HG03066 (cell line): ENCODE data around the gene GRK4.
"Not testable (repeated sequence)": the region's sequence is repeated elsewhere in the genome, so short reads cannot be mapped to it uniquely, and the experiment has no call there.

Source experiments
- ATAC-seq: cut with Tn5 transposase; IDR thresholded peaks from one replicate; pipeline ENCODE4 v1.9.1; 2021; ENCODE audit warnings: low read depth; ENCODE audit not compliant: unreplicated experiment

Gene GRK4

GRCh38 chr4:2954358-2955185, 8.8 kb upstream of the GRK4 start:
- no peak for ATAC-seq

GRCh38 chr4:2955186-2956044, 8.0 kb upstream of the GRK4 start:
- ATAC-seq: not testable (repeated sequence)

- no peak for ATAC-seq
Observed at GRCh38 chr4:2958446-2958845, 4.9 kb upstream of the GRK4 start.

GRCh38 chr4:2960450-2960849, 2.9 kb upstream of the GRK4 start:
- ATAC-seq: not testable (repeated sequence)

- ATAC-seq: no peak
Observed at GRCh38 chr4:2961421-2961810, 2.0 kb upstream of the GRK4 start.

- ATAC-seq: no peak
Observed at GRCh38 chr4:2961811-2962441, 1.4 kb upstream of the GRK4 start.

GRCh38 chr4:2962614-2963174, 677 bp upstream of the GRK4 start:
- peak; percentile 16 for ATAC-seq

GRCh38 chr4:2963966-2964471, 648 bp downstream of the GRK4 start:
- ATAC-seq: peak; percentile 17

GRCh38 chr4:2964706-2965258, 1.4 kb downstream of the GRK4 start:
- no peak for ATAC-seq

- ATAC-seq: no peak
Observed at GRCh38 chr4:2965262-2965661, 1.9 kb downstream of the GRK4 start.

GRCh38 chr4:2968381-2968780, 5.0 kb downstream of the GRK4 start:
- ATAC-seq: no peak

GRCh38 chr4:2971275-2971674, 7.9 kb downstream of the GRK4 start:
- ATAC-seq: no peak

GRCh38 chr4:2977211-2978088, 14.1 kb downstream of the GRK4 start:
- no peak for ATAC-seq

- no peak for ATAC-seq
Observed at GRCh38 chr4:2981256-2981819, 18.0 kb downstream of the GRK4 start.

- no peak for ATAC-seq
Observed at GRCh38 chr4:2982012-2982411, 18.6 kb downstream of the GRK4 start.

- ATAC-seq: not testable (repeated sequence)
Observed at GRCh38 chr4:2983715-2984114, 20.3 kb downstream of the GRK4 start.

GRCh38 chr4:2991243-2991642, 27.9 kb downstream of the GRK4 start:
- ATAC-seq: no peak

- ATAC-seq: no peak
Observed at GRCh38 chr4:2994917-2995316, 31.5 kb downstream of the GRK4 start.
